Endodermal cell (in vitro differentiated cells): Measurements from ENCODE around the gene ARFGEF2. TPM values are rescaled to one million over a fixed set of nuclear protein-coding genes. Genes with fewer than 3 reads are reported as not detected.
A peak's percentile ranks its signal among the peaks of the same experiment; 100 is the strongest.
"Not testable (repeated sequence)": the region's sequence is repeated elsewhere in the genome, so short reads cannot be mapped to it uniquely, and the experiment has no call there.

Experiments
- DNase-seq: peaks from one replicate; pipeline ENCODE4 v3.0.0-alpha.2; 2017
- H3K27ac ChIP-seq: 2 replicates; pipeline ENCODE4 v1.5.1; 2013; ENCODE audit warnings: mild to moderate bottlenecking, low read depth, low read length, moderate library complexity
- H3K27me3 ChIP-seq: 2 replicates; pipeline ENCODE4 v1.6.1; 2013; ENCODE audit warnings: mild to moderate bottlenecking, low read length, moderate library complexity; ENCODE audit not compliant: insufficient read depth, control insufficient read depth, poor library complexity, severe bottlenecking
- H3K36me3 ChIP-seq: 2 replicates; pipeline ENCODE4 v1.7.0; 2013; ENCODE audit warnings: mild to moderate bottlenecking, low read length, moderate library complexity; ENCODE audit not compliant: control insufficient read depth, insufficient read depth
- H3K4me1 ChIP-seq: one replicate; pipeline ENCODE4 v1.7.0; 2013; ENCODE audit warnings: low read length; ENCODE audit not compliant: control insufficient read depth, insufficient read depth
- H3K4me3 ChIP-seq: 2 replicates; pipeline ENCODE4 v1.5.1; 2013; ENCODE audit warnings: mild to moderate bottlenecking, low read length, moderate library complexity
- H3K9ac ChIP-seq: 2 replicates; pipeline ENCODE4 v1.6.1; 2013; ENCODE audit warnings: mild to moderate bottlenecking, low read length, moderate library complexity; ENCODE audit not compliant: poor library complexity, severe bottlenecking; ENCODE audit errors: extremely low read depth
- H3K9me3 ChIP-seq: 2 replicates; pipeline ENCODE4 v1.6.1; 2013; ENCODE audit warnings: mild to moderate bottlenecking, low read length, moderate library complexity; ENCODE audit not compliant: control insufficient read depth
- H3K27ac Mint-ChIP-seq: 2 replicates; pipeline ENCODE4 v1.8.0; 2020; ENCODE audit warnings: mixed read lengths
- H3K27me3 Mint-ChIP-seq: 2 replicates; pipeline ENCODE4 v1.8.0; 2021; ENCODE audit warnings: mild to moderate bottlenecking, mixed read lengths; ENCODE audit not compliant: insufficient read depth
- H3K36me3 Mint-ChIP-seq: 2 replicates; pipeline ENCODE4 v1.8.0; 2020; ENCODE audit warnings: low read depth, mixed read lengths
- H3K4me1 Mint-ChIP-seq: 2 replicates; pipeline ENCODE4 v1.8.0; 2020; ENCODE audit warnings: mixed read lengths
- H3K4me3 Mint-ChIP-seq: 2 replicates; pipeline ENCODE4 v1.8.0; 2020; ENCODE audit warnings: mild to moderate bottlenecking, moderate library complexity, mixed read lengths
- H3K9me3 Mint-ChIP-seq: 2 replicates; pipeline ENCODE4 v1.8.0; 2020; ENCODE audit warnings: mild to moderate bottlenecking, mixed read lengths
- WGBS, 2 experiments: methylation state at CpG; one replicate each; pipeline versions ENCODE4 v1.1.5 to v1.1.7; 2013; ENCODE audit warnings: missing lambda C conversion rate in 2 of 2, mixed read lengths in 1 of 2; ENCODE audit not compliant: insufficient coverage in 1 of 2, insufficient read length in 1 of 2; 5-methylcytosine and 5-hydroxymethylcytosine counted together
- total RNA-seq, 2 donors: library from RNA; stranded (reverse); fragmentation: NEBNext Ultra II Directional in 1 of 2; extraction: Animal tissue kit (Norgen Biotek cat#: 25700) in 1 of 2; gene quantifications; 2 replicates in 1 of 2; 3 replicates in 1 of 2; pipeline ENCODE4 v1.2.1, GENCODE V29; 2021
- TF ChIP-seq, protein P1 (sequence below): fragments of 200-600 bp; sonication (generic); conservative IDR thresholded peaks from 2 replicates; pipeline ENCODE4 v1.5.0; 2021; ENCODE audit warnings: antibody characterized with exemption, mild to moderate bottlenecking

ARFGEF2 gene
- total RNA-seq, 2 donors from 2014 or later: 23.6 to 29.4 TPM

- no peak overlapping the region for H3K27ac Mint-ChIP-seq
- H3K9ac ChIP-seq: peak overlapping the region; percentile 9
Measured at GRCh38 chr20:48932375-48932941, 10.9 kb downstream of the ARFGEF2 start.

GRCh38 chr20:48933017-48933766, 11.7 kb downstream of the ARFGEF2 start:
- H3K36me3 Mint-ChIP-seq: peaks cover 16% of the 10 kb centered on the region
- no peak overlapping the region for H3K27ac Mint-ChIP-seq
- no peak overlapping the region for H3K27ac ChIP-seq
- H3K9ac ChIP-seq: no peak overlapping the region
- TF ChIP-seq, protein P1, sequence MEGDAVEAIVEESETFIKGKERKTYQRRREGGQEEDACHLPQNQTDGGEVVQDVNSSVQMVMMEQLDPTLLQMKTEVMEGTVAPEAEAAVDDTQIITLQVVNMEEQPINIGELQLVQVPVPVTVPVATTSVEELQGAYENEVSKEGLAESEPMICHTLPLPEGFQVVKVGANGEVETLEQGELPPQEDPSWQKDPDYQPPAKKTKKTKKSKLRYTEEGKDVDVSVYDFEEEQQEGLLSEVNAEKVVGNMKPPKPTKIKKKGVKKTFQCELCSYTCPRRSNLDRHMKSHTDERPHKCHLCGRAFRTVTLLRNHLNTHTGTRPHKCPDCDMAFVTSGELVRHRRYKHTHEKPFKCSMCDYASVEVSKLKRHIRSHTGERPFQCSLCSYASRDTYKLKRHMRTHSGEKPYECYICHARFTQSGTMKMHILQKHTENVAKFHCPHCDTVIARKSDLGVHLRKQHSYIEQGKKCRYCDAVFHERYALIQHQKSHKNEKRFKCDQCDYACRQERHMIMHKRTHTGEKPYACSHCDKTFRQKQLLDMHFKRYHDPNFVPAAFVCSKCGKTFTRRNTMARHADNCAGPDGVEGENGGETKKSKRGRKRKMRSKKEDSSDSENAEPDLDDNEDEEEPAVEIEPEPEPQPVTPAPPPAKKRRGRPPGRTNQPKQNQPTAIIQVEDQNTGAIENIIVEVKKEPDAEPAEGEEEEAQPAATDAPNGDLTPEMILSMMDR: peak; percentile 61
- no peaks in the 10 kb centered on the region for H3K9me3 ChIP-seq
- H3K4me1 ChIP-seq: peaks cover 20% of the 10 kb centered on the region
- no peaks in the 10 kb centered on the region for H3K27me3 Mint-ChIP-seq
- peaks cover 20% of the 10 kb centered on the region for H3K4me1 Mint-ChIP-seq
- H3K9me3 Mint-ChIP-seq: peaks cover 17% of the 10 kb centered on the region
- no peaks in the 10 kb centered on the region for H3K27me3 ChIP-seq
- peak; percentile 58 for DNase-seq
- H3K4me3 ChIP-seq: peak overlapping the region; percentile 44
- no peak overlapping the region for H3K4me3 Mint-ChIP-seq
- H3K36me3 ChIP-seq: peaks cover 7% of the 10 kb centered on the region
- 90 to 92% methylated on average over 10 to 15 of the region's 15 CpGs for WGBS, 2 experiments

More at GRCh38 chr20:48932375-48932941, 10.9 kb downstream of the ARFGEF2 start:
- TF ChIP-seq, protein P1: no peak
- Histone ChIP-seq H3K27me3 (no peaks in the 10 kb centered on the region), H3K27ac (no peak overlapping the region), H3K4me1 (peaks cover 20% of the 10 kb centered on the region), H3K4me3 (peak overlapping the region; percentile 44), H3K9me3 (no peaks in the 10 kb centered on the region), H3K36me3 (peaks cover under 1% of the 10 kb centered on the region)
- Mint-ChIP-seq H3K27me3 (no peaks in the 10 kb centered on the region), H3K36me3 (peaks cover 19% of the 10 kb centered on the region), H3K4me3 (no peak overlapping the region), H3K4me1 (peaks cover 17% of the 10 kb centered on the region), H3K9me3 (peaks cover 17% of the 10 kb centered on the region)
- no peak for DNase-seq
- WGBS, 2 experiments: 93 to 95% methylated on average over 8 of the region's 8 CpGs

- peaks cover 20% of the 10 kb centered on the region for H3K4me1 ChIP-seq
- Mint-ChIP-seq H3K36me3 (peaks cover 16% of the 10 kb centered on the region), H3K9me3 (peaks cover 17% of the 10 kb centered on the region), H3K27ac (peak overlapping the region; percentile 93), H3K4me1 (peaks cover 18% of the 10 kb centered on the region)
- 97% methylated on average over 5 of the region's 5 CpGs for WGBS, 2 experiments
- DNase-seq, H3K4me3 ChIP-seq, H3K4me3 Mint-ChIP-seq, H3K27me3 ChIP-seq, H3K9ac ChIP-seq, H3K9me3 ChIP-seq, H3K27me3 Mint-ChIP-seq, H3K27ac ChIP-seq, H3K36me3 ChIP-seq: not testable (repeated sequence)
Measured at GRCh38 chr20:48934273-48934877, 12.9 kb downstream of the ARFGEF2 start.

- H3K4me3 Mint-ChIP-seq, H3K36me3 ChIP-seq, H3K27me3 ChIP-seq, H3K27ac ChIP-seq, DNase-seq, H3K9me3 ChIP-seq, H3K4me3 ChIP-seq, H3K27me3 Mint-ChIP-seq, H3K9ac ChIP-seq: not testable (repeated sequence)
- peaks cover 16% of the 10 kb centered on the region for H3K36me3 Mint-ChIP-seq
- peaks cover 15% of the 10 kb centered on the region for H3K4me1 ChIP-seq
- H3K9me3 Mint-ChIP-seq: peaks cover 17% of the 10 kb centered on the region
- H3K4me1 Mint-ChIP-seq: peaks cover 18% of the 10 kb centered on the region
- peak overlapping the region; percentile 93 for H3K27ac Mint-ChIP-seq
- WGBS, 2 experiments: 80% methylated on average over 1 of the region's 7 CpGs; no CpG with 5 or more reads in 1 of the 2 experiments
Measured at GRCh38 chr20:48934966-48935365, 13.5 kb downstream of the ARFGEF2 start.

GRCh38 chr20:48936178-48936577, 14.7 kb downstream of the ARFGEF2 start:
- H3K9me3 Mint-ChIP-seq: peaks cover 17% of the 10 kb centered on the region
- 94 to 96% methylated on average over 7 to 19 of the region's 30 CpGs for WGBS, 2 experiments
- H3K27ac Mint-ChIP-seq: not testable (repeated sequence)

More at GRCh38 chr20:48936178-48936577, 14.7 kb downstream of the ARFGEF2 start:
- H3K36me3 ChIP-seq: peaks cover 15% of the 10 kb centered on the region
- H3K27me3 Mint-ChIP-seq, H3K27ac ChIP-seq, H3K4me3 Mint-ChIP-seq, DNase-seq, H3K4me3 ChIP-seq, H3K9me3 ChIP-seq, H3K9ac ChIP-seq, H3K27me3 ChIP-seq, H3K4me1 ChIP-seq: not testable (repeated sequence)
- Mint-ChIP-seq H3K36me3 (peaks cover 16% of the 10 kb centered on the region), H3K4me1 (peaks cover 18% of the 10 kb centered on the region)
